Glutamatergic neuron (in vitro differentiated cells): ENCODE results near the gene DAPK1. TPM values are rescaled to one million over a fixed set of nuclear protein-coding genes. Genes with fewer than 3 reads are reported as not detected.

Source experiments
- DNase-seq: peaks from one replicate; pipeline ENCODE4 v3.0.0; 2022
- H3K27ac Mint-ChIP-seq: one replicate; pipeline ENCODE4 v1.8.0; 2020; ENCODE audit warnings: mild to moderate bottlenecking, mixed read lengths, inconsistent platforms; ENCODE audit not compliant: unreplicated experiment
- H3K27me3 Mint-ChIP-seq: one replicate; pipeline ENCODE4 v1.8.0; 2020; ENCODE audit warnings: mild to moderate bottlenecking, moderate library complexity, mixed read lengths, inconsistent platforms; ENCODE audit not compliant: unreplicated experiment
- H3K36me3 Mint-ChIP-seq: one replicate; pipeline ENCODE4 v1.8.0; 2020; ENCODE audit warnings: mild to moderate bottlenecking, mixed read lengths, inconsistent platforms; ENCODE audit not compliant: unreplicated experiment
- H3K4me1 Mint-ChIP-seq: one replicate; pipeline ENCODE4 v1.8.0; 2020; ENCODE audit warnings: mild to moderate bottlenecking, low read depth, mixed read lengths, inconsistent platforms; ENCODE audit not compliant: unreplicated experiment
- H3K4me3 Mint-ChIP-seq: one replicate; pipeline ENCODE4 v1.8.0; 2020; ENCODE audit warnings: mild to moderate bottlenecking, mixed read lengths, inconsistent platforms; ENCODE audit not compliant: unreplicated experiment
- H3K9me3 Mint-ChIP-seq: one replicate; pipeline ENCODE4 v1.8.0; 2020; ENCODE audit warnings: mild to moderate bottlenecking, moderate library complexity, mixed read lengths, inconsistent platforms; ENCODE audit not compliant: unreplicated experiment
- CTCF ChIP-seq: fragments of 200-600 bp; sonication (generic); IDR thresholded peaks from one replicate; pipeline ENCODE4 v1.5.0; 2021; ENCODE audit not compliant: partially characterized antibody, unreplicated experiment
- total RNA-seq: library from RNA; stranded (reverse); fragmentation: NEBNext Ultra II Directional; extraction: Animal tissue kit (Norgen Biotek cat#: 25700); gene quantifications from one replicate; pipeline ENCODE4 v1.2.1, GENCODE V29; 2021; ENCODE audit not compliant: unreplicated experiment

DAPK1 gene
- total RNA-seq, 1 donor from 2014 or later = 384 TPM

- H3K27ac Mint-ChIP-seq = no peak overlapping the region
- no peak for TF ChIP-seq CTCF
- H3K27me3 Mint-ChIP-seq = peaks cover 7% of the 10 kb centered on the region
- no peak for DNase-seq
- H3K4me1 Mint-ChIP-seq = peaks cover 21% of the 10 kb centered on the region
- H3K9me3 Mint-ChIP-seq = peaks cover 6% of the 10 kb centered on the region
- H3K36me3 Mint-ChIP-seq = peaks cover 4% of the 10 kb centered on the region
- no peak overlapping the region for H3K4me3 Mint-ChIP-seq
Measured at GRCh38 chr9:87629104-87629503, 131.4 kb downstream of the DAPK1 start.

DNA sequence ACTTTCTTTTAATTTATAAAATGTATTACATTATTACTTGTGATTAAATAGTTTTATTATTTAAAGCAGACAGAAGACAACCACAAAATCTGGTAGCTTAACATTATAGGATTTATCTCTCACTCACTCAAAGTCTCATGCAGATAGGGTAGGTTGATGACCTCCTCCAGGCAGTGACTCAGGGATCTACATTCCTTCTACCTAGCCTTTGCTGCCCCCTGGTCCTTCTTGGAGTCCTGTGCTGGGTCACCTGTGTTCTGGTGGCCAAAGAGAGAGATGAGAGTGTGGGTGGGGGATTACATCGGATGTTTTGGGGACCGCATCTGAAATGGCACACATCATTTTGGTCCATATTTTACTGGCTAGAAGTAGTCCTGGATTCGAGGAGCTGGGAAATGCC lies 132.6 kb downstream of the DAPK1 start:
- H3K27ac Mint-ChIP-seq = peak overlapping the region; percentile 59
- peaks cover 4% of the 10 kb centered on the region for H3K36me3 Mint-ChIP-seq
- peaks cover 21% of the 10 kb centered on the region for H3K4me1 Mint-ChIP-seq
- TF ChIP-seq CTCF = no peak
- no peak for DNase-seq
- no peak overlapping the region for H3K4me3 Mint-ChIP-seq
- H3K27me3 Mint-ChIP-seq = peaks cover 7% of the 10 kb centered on the region
- H3K9me3 Mint-ChIP-seq = peaks cover 8% of the 10 kb centered on the region

- no peak for TF ChIP-seq CTCF
- no peak overlapping the region for H3K27ac Mint-ChIP-seq
- peaks cover 20% of the 10 kb centered on the region for H3K4me1 Mint-ChIP-seq
- no peak for DNase-seq
- H3K36me3 Mint-ChIP-seq = peaks cover 4% of the 10 kb centered on the region
- peaks cover 8% of the 10 kb centered on the region for H3K9me3 Mint-ChIP-seq
- H3K4me3 Mint-ChIP-seq = no peak overlapping the region
- H3K27me3 Mint-ChIP-seq = peaks cover 11% of the 10 kb centered on the region
Measured at GRCh38 chr9:87630846-87631245, 133.2 kb downstream of the DAPK1 start.

DNA sequence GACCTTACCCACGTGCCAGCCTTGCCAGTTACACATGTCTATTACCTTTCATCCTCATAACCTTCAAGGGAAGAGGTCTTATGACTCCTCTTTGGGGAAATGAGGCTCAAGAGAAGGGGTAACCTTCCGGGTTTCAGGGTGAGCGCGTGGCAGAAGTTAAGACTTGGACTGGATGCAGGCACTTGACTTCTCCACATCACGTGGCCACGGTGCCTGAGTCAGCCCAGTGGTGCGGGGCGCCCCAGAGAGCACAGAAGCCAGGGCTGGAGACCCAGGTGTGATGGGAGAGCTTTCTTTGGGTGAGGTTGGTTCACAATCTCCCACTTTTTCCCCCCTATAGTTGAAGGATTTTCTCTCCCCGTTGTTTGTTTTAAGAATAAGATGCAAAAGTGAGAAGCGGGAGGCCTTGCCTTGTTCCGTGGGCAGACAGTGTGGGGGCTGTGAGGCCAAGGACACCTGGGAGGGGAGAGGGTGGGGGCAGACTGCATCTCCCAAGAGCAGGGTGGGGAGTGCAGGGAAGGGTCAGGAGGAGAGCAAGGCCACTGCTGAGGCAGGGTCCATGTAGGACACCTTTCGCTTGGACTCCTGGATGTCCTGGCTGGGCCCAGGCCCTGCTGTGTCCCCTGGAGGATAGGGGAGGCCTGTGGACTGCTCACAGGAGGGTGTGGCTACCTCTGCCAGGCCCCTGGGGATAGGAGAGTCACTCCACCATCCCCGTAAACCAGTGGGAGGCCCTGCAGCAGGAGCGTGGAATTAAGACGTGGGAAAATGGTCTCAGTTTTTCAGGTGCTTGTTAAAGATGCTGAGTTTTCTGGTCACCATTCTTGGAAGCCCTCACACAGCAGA lies 138.2 kb downstream of the DAPK1 start:
- no peak for DNase-seq
- Mint-ChIP-seq H3K9me3 (peaks cover 8% of the 10 kb centered on the region), H3K4me3 (no peak overlapping the region), H3K4me1 (peaks cover 14% of the 10 kb centered on the region), H3K27ac (no peak overlapping the region), H3K27me3 (peaks cover 10% of the 10 kb centered on the region), H3K36me3 (no peaks in the 10 kb centered on the region)
- TF ChIP-seq CTCF = no peak

DNA sequence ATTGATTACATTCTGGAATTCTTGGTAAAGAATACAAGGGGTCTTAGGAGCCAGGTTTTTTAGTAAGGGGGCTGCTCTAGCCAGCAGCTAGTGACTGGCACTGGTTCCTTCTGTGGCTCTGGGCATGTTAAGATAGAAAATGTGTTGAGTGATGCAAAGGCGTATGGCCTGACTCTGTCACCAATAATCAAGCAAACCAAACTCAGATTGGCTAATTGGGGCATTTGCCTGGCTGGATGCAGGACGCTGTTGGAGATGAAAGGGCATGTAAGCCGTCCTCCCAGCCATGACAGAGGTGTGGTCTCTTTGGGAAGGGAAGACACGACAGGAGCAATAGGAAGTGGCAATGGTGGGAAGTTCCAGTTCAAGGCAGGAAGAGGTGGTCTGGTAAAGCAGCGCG lies 140.6 kb downstream of the DAPK1 start:
- no peak overlapping the region for H3K27ac Mint-ChIP-seq
- H3K36me3 Mint-ChIP-seq = no peaks in the 10 kb centered on the region
- no peak for DNase-seq
- peaks cover 10% of the 10 kb centered on the region for H3K27me3 Mint-ChIP-seq
- H3K9me3 Mint-ChIP-seq = peaks cover 5% of the 10 kb centered on the region
- peaks cover 26% of the 10 kb centered on the region for H3K4me1 Mint-ChIP-seq
- no peak for TF ChIP-seq CTCF
- H3K4me3 Mint-ChIP-seq = no peak overlapping the region
